Bronchial epithelial cell (primary cell): Measurements from ENCODE around the gene PPP2R3B. TPM values are rescaled to one million over a fixed set of nuclear protein-coding genes. Genes with fewer than 3 reads are reported as not detected.
A peak's percentile ranks its signal among the peaks of the same experiment; 100 is the strongest.
"Not testable (repeated sequence)": the region's sequence is repeated elsewhere in the genome, so short reads cannot be mapped to it uniquely, and the experiment has no call there.

Source experiments
- DNase-seq: peaks from one replicate; pipeline ENCODE4 v3.0.0-alpha.2; 2010; ENCODE audit warnings: low read depth
- FAIRE-seq: peaks from 2 replicates; lab custom pipeline; 2011; peaks lifted over from hg19 to GRCh38; lab: Jason Lieb, UNC
- H3K27me3 ChIP-seq: 2 replicates; pipeline ENCODE4 v1.5.1; 2011; ENCODE audit warnings: low read length; ENCODE audit not compliant: control insufficient read depth, insufficient read depth
- H3K36me3 ChIP-seq: 2 replicates; pipeline ENCODE4 v1.5.1; 2011; ENCODE audit warnings: low read length; ENCODE audit not compliant: control insufficient read depth, insufficient read depth
- H3K4me3 ChIP-seq: 2 replicates; pipeline ENCODE4 v1.5.1; 2011; ENCODE audit warnings: mild to moderate bottlenecking, low read depth, low read length, control low read depth
- total RNA-seq: library from RNA; depleted of rRNA; stranded (reverse); fragments of >200 nt; gene quantifications from 2 replicates; pipeline ENCODE4 v1.2.1, GENCODE V29; 2014
- TF ChIP-seq, protein P1 (sequence below): IDR thresholded peaks from 2 replicates; pipeline ENCODE4 v1.5.1; 2011; ENCODE audit warnings: mild to moderate bottlenecking, moderate library complexity, low read length, control low read depth, inconsistent platforms; ENCODE audit not compliant: insufficient read depth, severe bottlenecking

PPP2R3B gene
- total RNA-seq, 1 donor from 2014 or later = 11.8 TPM

DNA sequence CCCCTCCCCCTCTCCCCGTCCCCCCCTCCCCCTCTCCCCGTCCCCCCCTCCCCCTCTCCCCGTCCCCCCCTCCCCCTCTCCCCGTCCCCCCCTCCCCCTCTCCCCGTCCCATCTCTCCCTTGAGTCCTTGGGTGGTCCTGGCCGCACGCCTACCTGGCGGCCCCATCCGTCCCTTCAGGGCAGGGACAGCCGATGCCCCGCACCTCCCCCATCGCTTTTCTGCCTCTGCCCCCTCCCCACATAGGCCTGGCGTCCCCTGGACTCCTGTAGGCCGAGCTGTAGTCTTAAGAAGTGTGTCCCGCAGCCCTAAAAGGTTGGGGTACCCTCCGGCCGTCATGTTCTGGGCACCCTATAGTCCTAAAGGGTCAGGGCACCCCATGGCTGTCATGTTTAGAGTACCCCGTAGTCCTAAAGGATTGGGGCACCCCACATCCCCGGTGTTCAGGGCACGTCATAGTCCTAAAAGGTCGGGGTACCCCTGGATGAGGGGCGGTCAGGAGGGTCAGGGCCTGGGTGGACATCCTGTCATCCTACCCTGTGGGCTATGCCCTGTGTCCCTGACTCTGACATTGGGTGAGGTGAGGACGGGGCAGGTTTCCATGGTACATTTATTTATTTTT is 57.3 kb downstream of the PPP2R3B start:
- H3K36me3 ChIP-seq = no peaks in the 10 kb centered on the region
- TF ChIP-seq, protein P1, sequence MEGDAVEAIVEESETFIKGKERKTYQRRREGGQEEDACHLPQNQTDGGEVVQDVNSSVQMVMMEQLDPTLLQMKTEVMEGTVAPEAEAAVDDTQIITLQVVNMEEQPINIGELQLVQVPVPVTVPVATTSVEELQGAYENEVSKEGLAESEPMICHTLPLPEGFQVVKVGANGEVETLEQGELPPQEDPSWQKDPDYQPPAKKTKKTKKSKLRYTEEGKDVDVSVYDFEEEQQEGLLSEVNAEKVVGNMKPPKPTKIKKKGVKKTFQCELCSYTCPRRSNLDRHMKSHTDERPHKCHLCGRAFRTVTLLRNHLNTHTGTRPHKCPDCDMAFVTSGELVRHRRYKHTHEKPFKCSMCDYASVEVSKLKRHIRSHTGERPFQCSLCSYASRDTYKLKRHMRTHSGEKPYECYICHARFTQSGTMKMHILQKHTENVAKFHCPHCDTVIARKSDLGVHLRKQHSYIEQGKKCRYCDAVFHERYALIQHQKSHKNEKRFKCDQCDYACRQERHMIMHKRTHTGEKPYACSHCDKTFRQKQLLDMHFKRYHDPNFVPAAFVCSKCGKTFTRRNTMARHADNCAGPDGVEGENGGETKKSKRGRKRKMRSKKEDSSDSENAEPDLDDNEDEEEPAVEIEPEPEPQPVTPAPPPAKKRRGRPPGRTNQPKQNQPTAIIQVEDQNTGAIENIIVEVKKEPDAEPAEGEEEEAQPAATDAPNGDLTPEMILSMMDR = no peak
- DNase-seq (no peak), FAIRE-seq (no peak)
- H3K4me3 ChIP-seq = no peak overlapping the region
- peaks cover 2% of the 10 kb centered on the region for H3K27me3 ChIP-seq

DNA sequence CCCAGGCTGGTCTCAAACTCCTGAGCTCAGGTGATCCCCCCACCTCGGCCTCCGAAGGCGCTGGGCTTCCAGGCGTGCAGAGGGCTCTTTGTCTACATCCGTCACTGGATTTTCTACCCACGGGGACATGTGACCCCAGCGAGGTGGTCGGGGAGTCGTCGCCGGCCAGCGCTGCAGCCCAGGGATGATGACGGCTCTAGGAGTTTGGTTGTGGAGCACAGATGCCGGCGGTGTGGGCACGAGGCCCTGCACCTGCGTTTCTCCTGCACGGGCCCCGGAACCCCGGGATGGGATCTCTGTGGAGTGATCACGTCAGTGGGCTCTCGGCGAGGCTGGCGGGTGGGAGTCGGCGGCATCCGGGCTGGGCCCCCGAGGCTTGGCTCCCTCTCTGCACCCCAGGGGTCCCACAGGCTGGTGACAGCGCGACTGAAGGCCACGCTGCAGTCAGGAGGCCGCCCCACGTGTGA is 59.0 kb downstream of the PPP2R3B start:
- H3K27me3 ChIP-seq = peaks cover 2% of the 10 kb centered on the region
- no peak overlapping the region for H3K4me3 ChIP-seq
- FAIRE-seq = no peak
- DNase-seq = no peak
- TF ChIP-seq, protein P1 = no peak
- no peaks in the 10 kb centered on the region for H3K36me3 ChIP-seq

DNA sequence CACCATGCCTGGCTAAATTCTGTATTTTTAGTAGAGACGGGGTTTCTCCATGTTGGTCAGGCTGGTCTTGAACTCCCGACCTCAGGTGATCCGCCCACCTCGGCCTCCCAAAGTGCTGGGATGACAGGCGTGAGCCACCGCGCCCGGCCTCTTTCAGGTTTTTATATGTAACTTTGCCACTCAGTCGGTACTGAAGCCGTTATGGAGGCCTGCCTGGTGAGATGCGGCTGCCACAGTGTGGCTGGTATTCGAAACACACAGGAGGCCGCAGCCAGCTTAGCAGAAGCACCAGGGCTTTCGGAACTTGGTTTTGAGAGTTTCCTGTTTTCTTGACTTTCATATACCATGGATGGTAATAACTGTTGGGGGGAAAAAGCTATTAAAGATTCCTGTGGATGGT is 62.0 kb downstream of the PPP2R3B start:
- DNase-seq, FAIRE-seq: not testable (repeated sequence)

DNA sequence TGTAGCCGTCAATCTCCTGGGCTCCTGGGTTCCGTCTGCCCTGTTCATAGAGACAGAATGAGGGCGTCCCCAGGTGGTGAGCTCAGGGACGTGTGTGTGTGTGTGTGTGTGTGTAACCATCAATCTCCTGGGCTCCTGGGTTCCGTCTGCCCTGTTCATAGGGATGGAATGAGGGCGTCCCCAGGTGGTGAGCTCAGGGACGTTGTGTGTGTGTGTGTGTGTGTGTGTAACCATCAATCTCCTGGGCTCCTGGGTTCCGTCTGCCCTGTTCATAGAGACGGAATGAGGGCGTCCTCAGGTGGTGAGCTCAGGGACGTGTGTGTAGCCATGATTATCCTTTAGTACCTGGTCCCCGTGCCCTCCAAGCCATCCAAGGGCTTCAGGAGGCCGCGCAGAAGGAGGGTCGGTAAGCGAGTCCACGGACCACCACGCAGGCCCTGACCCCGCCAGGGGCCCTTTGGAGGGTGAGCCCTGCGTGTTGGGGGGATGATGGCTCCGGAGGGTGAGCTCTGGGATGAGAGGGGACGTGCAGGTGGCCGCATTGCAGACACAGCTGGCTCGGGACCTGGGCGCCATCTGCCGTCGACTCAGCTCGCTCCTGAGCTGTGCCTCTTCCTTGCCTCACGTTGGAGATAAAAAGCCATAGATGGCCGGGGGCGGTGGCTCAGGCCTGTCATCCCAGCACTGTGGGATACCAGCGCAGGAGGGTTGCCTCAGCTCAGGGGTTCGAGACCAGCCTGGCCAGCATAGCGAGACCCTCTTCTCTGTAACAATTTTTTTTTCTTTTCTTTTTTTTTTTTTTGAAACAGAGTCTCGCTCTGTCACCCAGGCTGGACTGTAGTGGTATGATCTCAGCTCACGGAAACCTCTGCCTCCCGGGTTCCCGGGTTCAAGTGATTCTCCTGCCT is 62.7 kb downstream of the PPP2R3B start:
- Histone ChIP-seq H3K4me3 (no peak overlapping the region), H3K36me3 (no peaks in the 10 kb centered on the region), H3K27me3 (no peaks in the 10 kb centered on the region)
- TF ChIP-seq, protein P1 = peak; percentile 44
- DNase-seq = peak; percentile 76
- FAIRE-seq = peak; percentile 100

More for the DNA sequence above, 62.0 kb downstream of the PPP2R3B start:
- H3K4me3 ChIP-seq, H3K36me3 ChIP-seq, H3K27me3 ChIP-seq: not testable (repeated sequence)

DNA sequence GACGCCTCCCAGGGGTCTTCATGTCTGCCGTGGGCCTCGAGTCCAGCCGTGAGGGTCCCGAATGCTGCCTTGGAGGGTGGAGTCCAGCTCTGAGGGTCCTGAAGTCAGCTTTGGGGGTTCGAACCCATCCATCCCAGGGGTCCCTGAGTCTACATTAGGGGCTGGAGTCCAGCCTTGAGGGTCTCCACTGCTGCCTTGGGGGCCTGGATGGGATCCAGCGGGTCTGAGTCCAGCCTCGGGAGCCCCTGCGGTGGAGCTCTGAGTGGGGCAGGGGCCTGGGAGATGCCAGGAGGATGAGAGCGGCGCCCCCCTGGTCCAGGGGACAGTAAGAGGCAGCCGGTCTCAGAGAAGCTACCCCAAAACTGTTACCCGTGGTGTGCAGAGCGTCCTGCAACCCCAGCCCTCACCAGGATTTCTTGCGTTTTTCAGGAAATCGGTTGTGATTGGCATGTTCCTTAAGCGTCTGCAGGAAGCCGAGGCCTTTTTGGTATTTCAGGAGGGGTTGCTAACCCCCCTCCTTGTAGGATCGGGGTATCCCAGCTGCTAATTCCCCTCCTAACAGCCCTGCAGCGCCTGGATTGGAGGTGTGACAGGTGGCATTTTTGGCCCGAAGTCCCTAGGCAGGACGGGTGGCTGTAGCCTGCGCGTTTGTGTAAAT is 66.5 kb downstream of the PPP2R3B start:
- Histone ChIP-seq H3K36me3 (peaks cover 5% of the 10 kb centered on the region), H3K4me3 (peak overlapping the region; percentile 84), H3K27me3 (no peaks in the 10 kb centered on the region)
- DNase-seq (no peak), FAIRE-seq (no peak)
- TF ChIP-seq, protein P1 = no peak
